ENCODE measurements around the gene HSPA1A. TPM values are rescaled to one million over a fixed set of nuclear protein-coding genes. Genes with fewer than 3 reads are reported as not detected.
"Not testable (repeated sequence)": the region's sequence is repeated elsewhere in the genome, so short reads cannot be mapped to it uniquely, and the experiment has no call there.

HSPA1A gene
- total and polyA plus RNA-seq, 4 donors, result 90.6 to 1,149 (median 139) TPM

DNA sequence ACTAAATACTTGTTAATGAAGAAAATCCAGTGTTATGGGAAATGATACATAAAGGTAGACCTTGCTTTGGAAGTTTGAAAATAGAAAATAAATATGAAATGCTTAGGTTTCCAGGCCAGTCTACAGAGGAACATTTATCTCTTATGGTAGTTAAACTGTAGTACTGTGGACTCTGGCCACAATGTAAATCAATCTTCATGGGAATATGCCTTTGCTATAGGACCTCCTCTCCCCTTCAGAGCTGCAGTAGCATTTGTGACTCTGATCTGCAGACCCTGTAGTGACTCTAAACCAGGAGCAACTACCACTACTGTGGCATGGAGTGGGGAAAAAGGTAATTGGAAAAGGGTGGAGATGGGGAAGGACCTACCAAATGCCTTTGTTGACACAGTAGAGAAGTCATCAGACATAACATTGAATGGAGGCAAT is 4.5 kb downstream of the HSPA1A start:
- Histone ChIP-seq H3K36me3 (ENCODE audit: control insufficient read depth in 4 of 4, insufficient read depth in 4 of 4, low read length in 4 of 4) (no peaks in the 10 kb centered on the region), H3K4me3 (no peak overlapping the region), H3K4me1 (ENCODE audit: control insufficient read depth in 5 of 5, insufficient read depth in 5 of 5, low read length in 5 of 5) (peaks cover 0 to 18% (median 6%) of the 10 kb centered on the region in 5 donors), H3K27me3 (ENCODE audit: control insufficient read depth in 3 of 3, insufficient read depth in 3 of 3, low read length in 2 of 3) (no peaks in the 10 kb centered on the region), H3K9me3 (ENCODE audit: control insufficient read depth in 4 of 4, insufficient read depth in 3 of 4, low read length in 3 of 4) (no peaks in the 10 kb centered on the region), H3K27ac (ENCODE audit: low read depth in 1 of 2, low read length in 1 of 2) (peak overlapping the region; percentile 56 to 61), H3K9ac (ENCODE audit: insufficient read depth in 1 of 2, low read length in 2 of 2) (no peak overlapping the region)
- TF ChIP-seq, protein P1, sequence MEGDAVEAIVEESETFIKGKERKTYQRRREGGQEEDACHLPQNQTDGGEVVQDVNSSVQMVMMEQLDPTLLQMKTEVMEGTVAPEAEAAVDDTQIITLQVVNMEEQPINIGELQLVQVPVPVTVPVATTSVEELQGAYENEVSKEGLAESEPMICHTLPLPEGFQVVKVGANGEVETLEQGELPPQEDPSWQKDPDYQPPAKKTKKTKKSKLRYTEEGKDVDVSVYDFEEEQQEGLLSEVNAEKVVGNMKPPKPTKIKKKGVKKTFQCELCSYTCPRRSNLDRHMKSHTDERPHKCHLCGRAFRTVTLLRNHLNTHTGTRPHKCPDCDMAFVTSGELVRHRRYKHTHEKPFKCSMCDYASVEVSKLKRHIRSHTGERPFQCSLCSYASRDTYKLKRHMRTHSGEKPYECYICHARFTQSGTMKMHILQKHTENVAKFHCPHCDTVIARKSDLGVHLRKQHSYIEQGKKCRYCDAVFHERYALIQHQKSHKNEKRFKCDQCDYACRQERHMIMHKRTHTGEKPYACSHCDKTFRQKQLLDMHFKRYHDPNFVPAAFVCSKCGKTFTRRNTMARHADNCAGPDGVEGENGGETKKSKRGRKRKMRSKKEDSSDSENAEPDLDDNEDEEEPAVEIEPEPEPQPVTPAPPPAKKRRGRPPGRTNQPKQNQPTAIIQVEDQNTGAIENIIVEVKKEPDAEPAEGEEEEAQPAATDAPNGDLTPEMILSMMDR (IDR thresholded peaks at IDR 0.05; ENCODE audit: control extremely low read depth, extremely low read depth), result no peak
- no peak for ATAC-seq (ENCODE audit: insufficient read depth, low FRiP score)
- no peak for DNase-seq

DNA sequence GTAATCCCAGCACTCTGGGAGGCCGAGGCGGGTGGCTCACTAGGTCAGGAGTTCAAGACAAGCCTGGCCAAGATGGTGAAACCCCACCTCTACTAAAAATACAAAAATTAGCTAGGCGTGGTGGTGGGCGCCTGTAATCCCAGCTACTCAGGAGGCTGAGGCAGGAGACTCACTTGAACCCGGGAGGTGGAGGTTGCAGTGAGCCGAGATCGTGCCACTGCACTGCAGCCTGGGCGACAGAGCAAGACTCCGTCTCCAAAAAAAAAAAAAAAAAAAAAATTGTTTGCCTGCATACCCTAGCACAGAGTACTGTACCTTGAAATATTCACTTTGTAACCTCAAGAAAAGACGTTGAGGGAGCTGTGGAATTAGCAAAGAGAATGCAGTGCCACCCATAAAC is 5.1 kb downstream of the HSPA1A start:
- DNase-seq; H3K27me3 ChIP-seq (ENCODE audit: control insufficient read depth in 3 of 3, insufficient read depth in 3 of 3, low read length in 2 of 3); ATAC-seq (ENCODE audit: insufficient read depth, low FRiP score); H3K9me3 ChIP-seq (ENCODE audit: control insufficient read depth in 4 of 4, insufficient read depth in 3 of 4, low read length in 3 of 4); H3K9ac ChIP-seq (ENCODE audit: insufficient read depth in 1 of 2, low read length in 2 of 2); H3K4me3 ChIP-seq; H3K36me3 ChIP-seq (ENCODE audit: control insufficient read depth in 4 of 4, insufficient read depth in 4 of 4, low read length in 4 of 4): not testable (repeated sequence)
- H3K27ac ChIP-seq (ENCODE audit: low read depth in 1 of 2, low read length in 1 of 2), result peak overlapping the region in 1 of 2 donors; percentile 67
- 92 to 95% methylated on average over 9 to 10 of the region's 10 CpGs for WGBS, 2 donors
- peaks cover under 1 to 18% (median 6%) of the 10 kb centered on the region in 5 donors for H3K4me1 ChIP-seq (ENCODE audit: control insufficient read depth in 5 of 5, insufficient read depth in 5 of 5, low read length in 5 of 5)

DNA sequence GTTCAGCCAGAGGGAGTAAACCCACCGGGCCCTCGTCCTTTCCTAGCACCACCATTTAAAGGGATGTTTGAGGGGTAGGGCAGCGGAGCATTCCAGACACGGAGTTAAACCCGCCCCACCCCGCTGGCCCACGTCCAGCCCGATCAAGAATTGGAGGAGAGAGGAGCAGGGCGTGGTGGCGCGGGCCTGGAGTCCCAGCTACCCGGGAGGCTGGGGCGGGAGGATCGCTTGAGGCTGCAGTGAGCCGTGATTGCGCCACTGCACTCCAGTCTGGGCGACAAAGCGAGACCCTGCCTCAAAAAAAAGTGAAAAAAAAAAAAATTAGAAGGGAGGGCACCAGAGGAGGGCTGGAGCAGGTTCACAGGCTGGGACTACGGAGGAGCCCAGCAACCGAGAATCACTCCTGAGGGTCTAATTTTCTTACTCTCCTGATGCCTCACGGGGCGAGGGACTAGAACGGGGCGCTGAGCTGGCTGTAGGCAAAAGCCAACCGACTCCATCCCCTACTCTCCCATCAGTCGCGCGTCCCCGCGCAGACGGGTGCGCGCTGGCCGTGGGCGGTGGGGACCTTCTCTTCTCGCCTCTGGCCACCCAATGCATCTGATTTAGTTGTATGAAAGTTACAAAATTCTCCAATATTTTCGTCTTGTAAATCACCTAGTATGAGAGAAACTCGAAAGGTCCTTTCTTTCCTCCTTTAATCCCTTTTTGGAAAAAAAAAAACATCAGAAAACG is 6.1 kb downstream of the HSPA1A start:
- Histone ChIP-seq H3K27me3 (ENCODE audit: control insufficient read depth in 3 of 3, insufficient read depth in 3 of 3, low read length in 2 of 3) (no peaks in the 10 kb centered on the region), H3K4me1 (ENCODE audit: control insufficient read depth in 5 of 5, insufficient read depth in 5 of 5, low read length in 5 of 5) (peaks cover 6 to 29% (median 9%) of the 10 kb centered on the region in 5 donors), H3K4me3 (peak overlapping the region; percentile 0), H3K27ac (ENCODE audit: low read depth in 1 of 2, low read length in 1 of 2) (peak overlapping the region; percentile 67 to 88), H3K9ac (ENCODE audit: insufficient read depth in 1 of 2, low read length in 2 of 2) (peak overlapping the region; percentile 40 to 65), H3K36me3 (ENCODE audit: control insufficient read depth in 4 of 4, insufficient read depth in 4 of 4, low read length in 4 of 4) (no peaks in the 10 kb centered on the region), H3K9me3 (ENCODE audit: control insufficient read depth in 4 of 4, insufficient read depth in 3 of 4, low read length in 3 of 4) (no peaks in the 10 kb centered on the region)
- peak; percentile 59 to 78 (median 75) for DNase-seq
- ATAC-seq (ENCODE audit: insufficient read depth, low FRiP score), result peak; percentile 66
- WGBS, 2 donors, result 4% methylated on average over 39 of the region's 39 CpGs
- TF ChIP-seq, protein P1 (IDR thresholded peaks at IDR 0.05; ENCODE audit: control extremely low read depth, extremely low read depth), result no peak

DNA sequence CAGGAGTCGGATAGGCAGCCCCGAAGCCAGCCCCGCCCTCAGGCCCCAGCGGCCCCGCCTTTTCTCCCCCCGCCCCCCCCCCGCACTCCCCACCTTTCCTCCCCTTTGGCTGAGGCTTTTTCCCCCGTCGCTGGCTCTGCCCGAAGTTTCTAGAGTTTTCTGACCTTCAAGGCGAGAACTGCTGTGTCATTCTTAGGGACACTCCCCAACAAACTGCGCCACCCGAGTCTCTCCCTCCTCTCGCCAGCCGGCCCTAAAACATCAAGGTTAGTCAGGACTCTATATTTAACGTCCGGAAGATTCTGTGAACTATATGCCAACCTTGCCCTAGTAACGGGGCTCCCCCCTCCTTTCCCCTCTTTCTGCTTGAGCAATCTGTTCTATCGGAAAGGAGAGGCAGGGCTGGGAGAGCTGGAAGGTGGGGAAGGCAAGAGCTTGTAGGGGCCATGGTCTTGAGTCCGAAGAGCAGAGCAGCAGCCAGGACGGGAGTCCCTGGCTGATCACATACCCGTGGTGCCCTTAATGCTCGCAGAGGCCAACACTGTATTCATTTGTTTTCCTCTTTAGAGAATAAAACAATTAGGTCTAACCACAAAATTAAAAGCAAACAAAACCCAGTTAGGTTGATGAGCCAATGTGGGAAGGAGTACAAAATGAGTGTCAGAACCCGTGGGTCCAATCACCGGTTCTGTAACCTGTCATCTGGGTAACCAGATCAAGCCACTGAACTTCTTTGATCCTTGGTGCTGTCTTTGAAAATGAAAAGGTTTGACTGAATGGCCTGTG is 6.9 kb downstream of the HSPA1A start:
- no peaks in the 10 kb centered on the region for H3K9me3 ChIP-seq (ENCODE audit: control insufficient read depth in 4 of 4, insufficient read depth in 3 of 4, low read length in 3 of 4)
- peaks cover 6 to 34% (median 9%) of the 10 kb centered on the region in 5 donors for H3K4me1 ChIP-seq (ENCODE audit: control insufficient read depth in 5 of 5, insufficient read depth in 5 of 5, low read length in 5 of 5)
- TF ChIP-seq, protein P1 (IDR thresholded peaks at IDR 0.05; ENCODE audit: control extremely low read depth, extremely low read depth), result no peak
- H3K36me3 ChIP-seq (ENCODE audit: control insufficient read depth in 4 of 4, insufficient read depth in 4 of 4, low read length in 4 of 4), result no peaks in the 10 kb centered on the region
- no peaks in the 10 kb centered on the region for H3K27me3 ChIP-seq (ENCODE audit: control insufficient read depth in 3 of 3, insufficient read depth in 3 of 3, low read length in 2 of 3)
- DNase-seq (peak; percentile 78 to 81 (median 81)), ATAC-seq (ENCODE audit: insufficient read depth, low FRiP score) (peak; percentile 60)
- peak overlapping the region; percentile 92 to 98 for H3K27ac ChIP-seq (ENCODE audit: low read depth in 1 of 2, low read length in 1 of 2)
- H3K4me3 ChIP-seq, result peak overlapping the region; percentile 12
- peak overlapping the region; percentile 60 to 94 for H3K9ac ChIP-seq (ENCODE audit: insufficient read depth in 1 of 2, low read length in 2 of 2)
- 1 to 4% methylated on average over 22 to 25 of the region's 25 CpGs for WGBS, 2 donors

DNA sequence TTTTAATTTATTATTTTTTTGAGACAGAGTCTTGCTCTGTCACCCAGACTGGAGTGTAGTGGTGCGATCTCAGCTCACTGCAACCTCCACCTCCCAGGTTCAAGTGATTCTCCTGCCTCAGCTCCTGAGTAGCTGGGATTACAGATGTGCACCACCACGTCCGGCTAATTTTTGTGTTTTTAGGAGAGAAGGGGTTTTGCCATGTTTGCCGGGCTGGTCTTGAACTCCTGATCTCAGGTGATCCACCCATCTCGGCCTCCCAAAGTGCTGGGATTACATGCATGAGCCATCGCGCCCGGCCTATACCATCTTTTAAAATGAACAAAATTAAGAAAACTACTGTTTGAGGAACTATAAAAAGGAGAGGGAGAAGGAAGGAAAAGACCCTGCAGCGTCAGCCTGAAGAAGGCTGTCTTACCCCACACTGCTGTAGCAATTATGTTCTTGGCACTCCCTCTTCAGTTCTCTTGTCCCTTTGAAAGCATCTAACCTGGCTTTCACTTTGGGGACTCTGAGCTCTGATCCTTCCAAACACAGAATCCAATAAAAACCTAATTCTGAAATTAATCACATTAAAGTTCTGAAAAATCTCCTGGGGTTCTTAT is 8.4 kb downstream of the HSPA1A start:
- Histone ChIP-seq H3K4me1 (ENCODE audit: control insufficient read depth in 5 of 5, insufficient read depth in 5 of 5, low read length in 5 of 5) (peaks cover 5 to 28% (median 9%) of the 10 kb centered on the region in 5 donors), H3K27ac (ENCODE audit: low read depth in 1 of 2, low read length in 1 of 2) (peak overlapping the region in 1 of 2 donors; percentile 62)
- DNase-seq; H3K9ac ChIP-seq (ENCODE audit: insufficient read depth in 1 of 2, low read length in 2 of 2); H3K36me3 ChIP-seq (ENCODE audit: control insufficient read depth in 4 of 4, insufficient read depth in 4 of 4, low read length in 4 of 4); H3K9me3 ChIP-seq (ENCODE audit: control insufficient read depth in 4 of 4, insufficient read depth in 3 of 4, low read length in 3 of 4); ATAC-seq (ENCODE audit: insufficient read depth, low FRiP score); H3K27me3 ChIP-seq (ENCODE audit: control insufficient read depth in 3 of 3, insufficient read depth in 3 of 3, low read length in 2 of 3); H3K4me3 ChIP-seq: not testable (repeated sequence)
- 61 to 77% methylated on average over 9 of the region's 9 CpGs for WGBS, 2 donors

All from lung (tissue), 12 donors.